Upper lobe of right lung (tissue), 1 donor: ENCODE results near the gene CPB2. TPM values are rescaled to one million over a fixed set of nuclear protein-coding genes. Genes with fewer than 3 reads are reported as not detected.

Experiments used
- ATAC-seq: fragments of 200-7000 bp; cut with Tn5 transposase; one replicate; pipeline ENCODE4 v1.9.1; 2020; ENCODE audit warnings: mild to moderate bottlenecking, moderate library complexity
- DNase-seq: peaks from one replicate; pipeline ENCODE4 v3.0.0-alpha.2; 2020
- H3K27ac ChIP-seq: fragments of 200-600 bp; one replicate; pipeline ENCODE4 v1.8.0; 2022
- H3K27me3 ChIP-seq: fragments of 200-600 bp; one replicate; pipeline ENCODE4 v1.8.0; 2022; ENCODE audit warnings: mild to moderate bottlenecking
- H3K36me3 ChIP-seq: fragments of 200-600 bp; one replicate; pipeline ENCODE4 v1.8.0; 2022
- H3K4me1 ChIP-seq: fragments of 200-600 bp; one replicate; pipeline ENCODE4 v1.8.0; 2022
- H3K4me3 ChIP-seq: fragments of 200-600 bp; one replicate; pipeline ENCODE4 v1.8.0; 2022; ENCODE audit warnings: mild to moderate bottlenecking
- H3K9me3 ChIP-seq: fragments of 200-600 bp; one replicate; pipeline ENCODE4 v1.8.0; 2022
- intact Hi-C: fragments of 100-400 bp; cut with DNase I; formaldehyde crosslinking; loops from one replicate; pipeline ENCODE4 v1.11.0; 2022
- total RNA-seq: library from RNA; stranded (reverse); fragmentation: NEBNext Ultra II Directional; extraction: Animal tissue kit (Norgen Biotek cat#: 25700); gene quantifications from one replicate; pipeline ENCODE4 v1.2.1, GENCODE V29; 2021
- TF ChIP-seq, protein P1 (sequence below): fragments of 200-600 bp; IDR thresholded peaks from one replicate; pipeline ENCODE4 v1.8.0; 2022; ENCODE audit warnings: antibody characterized with exemption
- donor health status: DM: no; HTN: yes; CAD: no; lungs with severe emphysema.

The CPB2 gene
- total RNA-seq, 1 donor from 2014 or later, result 74.4 TPM

GRCh38 chr13:46071590-46072249, 33.1 kb downstream of the CPB2 start:
- no peaks in the 10 kb centered on the region for H3K4me1 ChIP-seq
- ATAC-seq, result no peak
- H3K36me3 ChIP-seq, result no peaks in the 10 kb centered on the region
- intact Hi-C loops, result no loop called here
- H3K9me3 ChIP-seq, result no peaks in the 10 kb centered on the region
- no peak for DNase-seq
- H3K4me3 ChIP-seq, result no peak overlapping the region
- H3K27me3 ChIP-seq, result no peaks in the 10 kb centered on the region
- no peak overlapping the region for H3K27ac ChIP-seq
- TF ChIP-seq, protein P1, sequence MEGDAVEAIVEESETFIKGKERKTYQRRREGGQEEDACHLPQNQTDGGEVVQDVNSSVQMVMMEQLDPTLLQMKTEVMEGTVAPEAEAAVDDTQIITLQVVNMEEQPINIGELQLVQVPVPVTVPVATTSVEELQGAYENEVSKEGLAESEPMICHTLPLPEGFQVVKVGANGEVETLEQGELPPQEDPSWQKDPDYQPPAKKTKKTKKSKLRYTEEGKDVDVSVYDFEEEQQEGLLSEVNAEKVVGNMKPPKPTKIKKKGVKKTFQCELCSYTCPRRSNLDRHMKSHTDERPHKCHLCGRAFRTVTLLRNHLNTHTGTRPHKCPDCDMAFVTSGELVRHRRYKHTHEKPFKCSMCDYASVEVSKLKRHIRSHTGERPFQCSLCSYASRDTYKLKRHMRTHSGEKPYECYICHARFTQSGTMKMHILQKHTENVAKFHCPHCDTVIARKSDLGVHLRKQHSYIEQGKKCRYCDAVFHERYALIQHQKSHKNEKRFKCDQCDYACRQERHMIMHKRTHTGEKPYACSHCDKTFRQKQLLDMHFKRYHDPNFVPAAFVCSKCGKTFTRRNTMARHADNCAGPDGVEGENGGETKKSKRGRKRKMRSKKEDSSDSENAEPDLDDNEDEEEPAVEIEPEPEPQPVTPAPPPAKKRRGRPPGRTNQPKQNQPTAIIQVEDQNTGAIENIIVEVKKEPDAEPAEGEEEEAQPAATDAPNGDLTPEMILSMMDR, result no peak

- H3K27me3 ChIP-seq, result no peaks in the 10 kb centered on the region
- H3K36me3 ChIP-seq, result no peaks in the 10 kb centered on the region
- DNase-seq (no peak), ATAC-seq (no peak)
- H3K9me3 ChIP-seq, result no peaks in the 10 kb centered on the region
- H3K27ac ChIP-seq, result no peak overlapping the region
- no peaks in the 10 kb centered on the region for H3K4me1 ChIP-seq
- intact Hi-C loops, result no loop called here
- TF ChIP-seq, protein P1, result no peak
- no peak overlapping the region for H3K4me3 ChIP-seq
Observed at GRCh38 chr13:46063292-46063691, 41.5 kb downstream of the CPB2 start.

GRCh38 chr13:46062185-46062584, 42.6 kb downstream of the CPB2 start:
- TF ChIP-seq, protein P1, result no peak
- Histone ChIP-seq H3K27ac (no peak overlapping the region), H3K4me1 (no peaks in the 10 kb centered on the region), H3K27me3 (no peaks in the 10 kb centered on the region), H3K9me3 (no peaks in the 10 kb centered on the region), H3K36me3 (no peaks in the 10 kb centered on the region), H3K4me3 (no peak overlapping the region)
- DNase-seq, result no peak
- intact Hi-C loops, result no loop called here
- no peak for ATAC-seq

GRCh38 chr13:46059405-46059804, 45.4 kb downstream of the CPB2 start:
- DNase-seq (no peak), ATAC-seq (no peak)
- no peaks in the 10 kb centered on the region for H3K4me1 ChIP-seq
- H3K36me3 ChIP-seq, result no peaks in the 10 kb centered on the region
- H3K27ac ChIP-seq, result no peak overlapping the region
- TF ChIP-seq, protein P1, result no peak
- H3K9me3 ChIP-seq, result no peaks in the 10 kb centered on the region
- H3K27me3 ChIP-seq, result no peaks in the 10 kb centered on the region
- intact Hi-C loops, result no loop called here
- H3K4me3 ChIP-seq, result no peak overlapping the region

DNA sequence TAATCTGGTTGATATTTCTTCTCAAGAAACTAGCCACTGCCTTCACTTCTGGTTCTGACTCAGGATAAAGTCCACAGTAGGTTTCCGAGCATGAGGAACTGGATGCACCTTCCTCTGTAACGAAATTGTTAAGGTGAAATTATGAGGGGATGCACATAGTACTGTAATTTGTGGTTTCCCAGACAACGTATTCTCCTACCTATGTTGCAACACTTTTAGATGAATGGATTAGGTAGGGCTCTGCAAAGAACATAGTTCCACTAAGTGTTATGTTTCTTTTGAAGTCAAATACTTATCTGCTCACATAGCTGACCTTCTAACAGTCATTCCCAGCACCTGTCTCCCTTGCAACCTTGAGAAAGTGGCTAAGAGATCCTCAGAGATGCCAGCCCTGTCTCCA, 46.6 kb downstream of the CPB2 start:
- Histone ChIP-seq H3K27ac (no peak overlapping the region), H3K36me3 (no peaks in the 10 kb centered on the region), H3K4me1 (no peaks in the 10 kb centered on the region), H3K4me3 (no peak overlapping the region), H3K27me3 (no peaks in the 10 kb centered on the region), H3K9me3 (no peaks in the 10 kb centered on the region)
- intact Hi-C loops, result no loop called here
- DNase-seq, result no peak
- TF ChIP-seq, protein P1, result no peak
- ATAC-seq, result no peak
